ENCODE results near the gene REEP1.
"Not testable (repeated sequence)": the region's sequence is repeated elsewhere in the genome, so short reads cannot be mapped to it uniquely, and the experiment has no call there.

GRCh38 chr2:86245222-86245621 is 92.2 kb downstream of the REEP1 start:
- not testable (repeated sequence) for TF ChIP-seq EZH2 (IDR thresholded peaks at IDR 0.05; ENCODE audit: low read depth); CTCF (conservative IDR thresholded peaks at IDR 0.05)

Data from PC-9 (cell line).